Measurements from ENCODE around the gene ST13. TPM values are rescaled to one million over a fixed set of nuclear protein-coding genes. Genes with fewer than 3 reads are reported as not detected.

The ST13 gene
- total RNA-seq, result 244 and 266 TPM in 2 replicates

DNA sequence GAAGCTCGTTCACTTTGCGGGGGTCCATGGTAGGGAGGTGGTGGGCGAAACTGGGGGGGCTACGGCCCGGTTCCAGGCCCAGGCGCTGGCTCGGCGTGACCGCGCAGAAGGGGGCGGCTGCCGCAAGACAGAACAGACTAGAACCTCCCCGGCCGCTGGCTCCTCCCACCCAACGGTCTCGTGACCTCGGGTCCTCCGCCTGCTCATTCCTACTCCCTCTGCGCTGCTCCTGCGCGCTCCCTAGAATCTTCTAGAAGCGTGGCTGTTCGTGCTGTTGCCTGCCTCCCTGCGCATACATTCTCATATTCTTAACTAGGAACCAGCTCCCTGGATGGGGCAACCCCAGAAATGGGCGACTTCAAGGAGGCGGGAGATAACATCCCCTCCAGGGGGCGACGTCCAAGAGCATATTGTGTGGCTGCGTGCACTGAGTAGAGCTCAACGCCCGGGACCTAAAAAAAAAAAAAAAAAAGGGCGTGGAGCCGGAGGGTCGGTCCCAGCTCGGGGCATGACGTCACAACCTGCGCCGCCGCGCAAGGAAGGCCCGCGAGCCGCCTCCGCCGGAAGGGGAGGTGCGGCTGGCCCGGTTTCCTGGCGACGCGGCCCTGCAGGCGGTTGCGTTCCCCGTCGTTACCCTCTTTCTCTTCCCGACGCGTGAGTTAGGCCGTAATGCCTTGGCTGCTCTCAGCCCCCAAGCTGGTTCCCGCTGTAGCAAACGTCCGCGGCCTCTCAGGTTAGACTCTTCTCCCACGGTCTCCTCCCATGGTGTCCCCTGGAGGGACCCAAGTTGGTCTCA is at the start of gene ST13, which contains the start of gene XPNPEP3:
Gene ST13, minus strand, starts transcription at position 127 of the 796 bp plus-strand sequence. Its CDS starts 99 bp downstream, at position 28.
Gene XPNPEP3, plus strand, starts transcription at position 636 of the 796 bp plus-strand sequence. Its CDS starts 34 bp downstream, at position 670.

DNA sequence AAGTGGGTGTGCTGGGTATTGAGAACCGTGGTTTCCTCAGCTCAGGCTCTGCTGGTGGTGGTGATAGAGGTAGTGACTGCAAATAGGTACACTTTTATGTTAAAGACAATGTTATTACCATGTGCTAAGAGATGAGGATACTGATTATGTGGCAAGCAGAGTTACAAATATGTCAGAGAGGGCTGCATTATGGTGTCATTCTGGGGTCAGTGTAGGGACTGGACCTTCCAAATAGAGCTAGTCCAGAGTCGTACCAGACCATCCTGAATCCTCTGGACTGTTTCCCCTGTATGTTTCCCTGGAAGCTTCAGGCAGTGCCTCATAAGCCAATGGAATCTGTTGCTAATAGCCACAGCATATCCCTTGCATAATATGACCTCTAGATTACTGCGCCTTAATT is 5.6 kb upstream of the ST13 start, which contains the start of gene DNAJB7:
Gene DNAJB7, minus strand, starts transcription at position 101 of the 400 bp plus-strand sequence. CDS start 119 bp downstream, outside the sequence.

DNA sequence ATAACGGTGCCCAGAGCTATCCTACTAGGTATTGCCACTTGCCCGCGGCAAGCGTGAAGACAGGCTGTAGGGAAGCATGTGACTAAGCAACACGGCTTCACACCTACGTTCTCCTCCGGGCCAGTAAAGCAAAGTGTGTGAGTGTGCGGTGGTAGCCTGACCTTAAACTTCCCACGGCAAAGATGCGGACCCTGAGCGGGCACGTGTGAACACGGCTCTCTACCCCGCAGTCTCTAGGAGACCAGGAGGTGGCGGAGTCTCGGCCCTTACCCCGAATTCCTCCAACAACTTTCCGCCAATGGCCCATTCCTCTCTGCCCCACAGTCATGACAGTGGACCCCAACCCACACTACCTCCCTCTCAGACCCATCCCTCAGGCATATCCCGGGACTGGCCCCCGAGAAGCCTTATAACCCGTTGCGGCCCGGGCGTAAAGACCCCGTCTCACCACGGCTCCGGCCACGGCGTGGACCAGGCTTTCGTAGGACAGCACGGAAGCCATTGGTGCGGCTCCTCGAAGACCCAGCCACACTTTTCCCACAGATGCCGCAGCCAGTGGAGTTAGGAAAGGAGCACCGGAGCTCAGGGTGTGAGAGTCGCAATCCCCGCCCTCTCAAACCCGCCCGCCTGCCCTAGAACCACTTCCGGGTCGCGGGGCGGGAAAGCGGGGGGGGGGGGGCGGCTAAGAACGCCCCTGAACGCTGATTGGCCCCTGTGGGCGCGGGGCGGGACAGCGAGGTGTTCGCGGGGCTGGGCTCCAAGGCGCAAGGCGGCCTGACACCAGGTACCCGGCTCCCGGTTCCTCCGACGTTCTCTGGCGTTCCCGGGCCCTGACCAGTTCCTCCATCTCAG is 37.5 kb downstream of the ST13 start, which contains the start of gene SLC25A17:
Gene SLC25A17, minus strand, starts transcription at position 600 of the 852 bp plus-strand sequence. Its CDS starts 98 bp downstream, at position 502.

Other genes with a start within 250 kb of the ST13 start
- gene MRTFA, start 219.9 kb downstream of the ST13 start, total RNA-seq, result 31.5 and 41.9 TPM in 2 replicates
- gene MCHR1, start 177.2 kb downstream of the ST13 start, total RNA-seq, result 1.7 and 4.5 TPM in 2 replicates
- gene SLC25A17, start 37.3 kb downstream of the ST13 start, total RNA-seq, result 18.1 and 20.7 TPM in 2 replicates
- 9.2 and 12.1 TPM in 2 replicates for gene XPNPEP3, start 509 bp upstream of the ST13 start, total RNA-seq
- gene DNAJB7, start 5.5 kb upstream of the ST13 start, total RNA-seq, result not detected in 2 replicates
- 28.6 and 52.9 TPM in 2 replicates for gene RBX1, start 94.7 kb upstream of the ST13 start, total RNA-seq
- 31.2 and 68.3 TPM in 2 replicates for gene EP300, start 236.0 kb upstream of the ST13 start, total RNA-seq

All from smooth muscle cell of the umbilical artery (primary cell).